Astrocyte of the hippocampus (primary cell): Measurements from ENCODE around the gene NCKIPSD.

Experiments
- DNase-seq: peaks from one replicate; pipeline ENCODE4 v3.0.0; 2011; ENCODE audit warnings: low read depth, low spot score

NCKIPSD gene

GRCh38 chr3:48623851-48624547 is 61.7 kb downstream of the NCKIPSD start:
- no peak for DNase-seq
